ENCODE measurements around the gene KLF7. TPM values are rescaled to one million over a fixed set of nuclear protein-coding genes. Genes with fewer than 3 reads are reported as not detected.

KLF7 gene
- total RNA-seq, 3 donors from 2014 or later = 6.7 to 32.7 (median 12.9) TPM

DNA sequence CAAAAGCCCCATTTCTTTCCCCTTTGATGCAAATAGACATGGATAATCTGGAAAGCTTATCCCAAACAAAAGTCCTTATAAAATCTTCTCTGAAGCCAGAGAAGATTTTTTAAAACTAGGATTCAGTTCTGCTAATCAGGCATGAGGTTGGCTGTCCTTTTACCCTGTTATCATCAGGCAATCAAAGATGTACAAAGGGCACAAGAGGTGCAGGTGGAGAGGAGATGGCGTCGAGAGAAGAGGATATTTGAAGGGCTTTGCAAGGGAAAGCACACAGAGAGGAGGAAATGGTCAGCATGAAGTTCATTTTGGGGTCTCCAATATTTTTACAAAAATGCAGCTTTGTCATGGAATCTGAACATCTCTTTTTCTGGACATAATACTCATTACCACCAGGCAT lies 88.5 kb downstream of the KLF7 start:
- no peak for ATAC-seq
- Histone ChIP-seq H3K4me3 (no peak overlapping the region), H3K36me3 (ENCODE audit: low read depth) (no peaks in the 10 kb centered on the region), H3K9me3 (no peaks in the 10 kb centered on the region), H3K4me1 (ENCODE audit: low read depth) (no peaks in the 10 kb centered on the region)
- no peak for DNase-seq
- intact Hi-C loops (cut with DNase I, micrococcal nuclease) = no loop called here
- TF ChIP-seq, protein P1, sequence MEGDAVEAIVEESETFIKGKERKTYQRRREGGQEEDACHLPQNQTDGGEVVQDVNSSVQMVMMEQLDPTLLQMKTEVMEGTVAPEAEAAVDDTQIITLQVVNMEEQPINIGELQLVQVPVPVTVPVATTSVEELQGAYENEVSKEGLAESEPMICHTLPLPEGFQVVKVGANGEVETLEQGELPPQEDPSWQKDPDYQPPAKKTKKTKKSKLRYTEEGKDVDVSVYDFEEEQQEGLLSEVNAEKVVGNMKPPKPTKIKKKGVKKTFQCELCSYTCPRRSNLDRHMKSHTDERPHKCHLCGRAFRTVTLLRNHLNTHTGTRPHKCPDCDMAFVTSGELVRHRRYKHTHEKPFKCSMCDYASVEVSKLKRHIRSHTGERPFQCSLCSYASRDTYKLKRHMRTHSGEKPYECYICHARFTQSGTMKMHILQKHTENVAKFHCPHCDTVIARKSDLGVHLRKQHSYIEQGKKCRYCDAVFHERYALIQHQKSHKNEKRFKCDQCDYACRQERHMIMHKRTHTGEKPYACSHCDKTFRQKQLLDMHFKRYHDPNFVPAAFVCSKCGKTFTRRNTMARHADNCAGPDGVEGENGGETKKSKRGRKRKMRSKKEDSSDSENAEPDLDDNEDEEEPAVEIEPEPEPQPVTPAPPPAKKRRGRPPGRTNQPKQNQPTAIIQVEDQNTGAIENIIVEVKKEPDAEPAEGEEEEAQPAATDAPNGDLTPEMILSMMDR (IDR thresholded peaks at IDR 0.05) = no peak

DNA sequence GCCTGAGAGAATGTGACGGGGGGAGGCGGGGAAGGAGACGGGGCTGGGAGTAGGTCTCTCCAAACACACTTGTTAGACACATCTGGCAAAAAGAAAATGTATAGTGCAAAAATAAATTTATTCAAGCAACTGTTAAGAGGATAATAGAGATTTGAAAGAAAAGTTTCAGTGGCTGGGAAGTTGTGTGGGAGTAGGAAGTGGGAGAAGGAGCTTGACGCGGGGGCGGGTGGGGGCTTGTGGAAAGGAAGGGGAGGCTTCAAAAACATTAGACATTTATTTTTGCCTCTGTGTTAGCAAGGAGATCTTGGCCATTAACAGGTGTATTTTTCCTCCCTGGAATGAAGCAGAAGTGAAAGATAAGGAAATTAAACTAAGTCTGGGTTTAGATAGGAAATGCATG lies 90.3 kb downstream of the KLF7 start:
- H3K36me3 ChIP-seq (ENCODE audit: low read depth) = no peaks in the 10 kb centered on the region
- H3K4me3 ChIP-seq = no peak overlapping the region
- no peaks in the 10 kb centered on the region for H3K9me3 ChIP-seq
- no peaks in the 10 kb centered on the region for H3K4me1 ChIP-seq (ENCODE audit: low read depth)
- intact Hi-C loops (cut with DNase I, micrococcal nuclease) = no loop called here
- TF ChIP-seq, protein P1 (IDR thresholded peaks at IDR 0.05) = no peak
- DNase-seq (no peak), ATAC-seq (no peak)

DNA sequence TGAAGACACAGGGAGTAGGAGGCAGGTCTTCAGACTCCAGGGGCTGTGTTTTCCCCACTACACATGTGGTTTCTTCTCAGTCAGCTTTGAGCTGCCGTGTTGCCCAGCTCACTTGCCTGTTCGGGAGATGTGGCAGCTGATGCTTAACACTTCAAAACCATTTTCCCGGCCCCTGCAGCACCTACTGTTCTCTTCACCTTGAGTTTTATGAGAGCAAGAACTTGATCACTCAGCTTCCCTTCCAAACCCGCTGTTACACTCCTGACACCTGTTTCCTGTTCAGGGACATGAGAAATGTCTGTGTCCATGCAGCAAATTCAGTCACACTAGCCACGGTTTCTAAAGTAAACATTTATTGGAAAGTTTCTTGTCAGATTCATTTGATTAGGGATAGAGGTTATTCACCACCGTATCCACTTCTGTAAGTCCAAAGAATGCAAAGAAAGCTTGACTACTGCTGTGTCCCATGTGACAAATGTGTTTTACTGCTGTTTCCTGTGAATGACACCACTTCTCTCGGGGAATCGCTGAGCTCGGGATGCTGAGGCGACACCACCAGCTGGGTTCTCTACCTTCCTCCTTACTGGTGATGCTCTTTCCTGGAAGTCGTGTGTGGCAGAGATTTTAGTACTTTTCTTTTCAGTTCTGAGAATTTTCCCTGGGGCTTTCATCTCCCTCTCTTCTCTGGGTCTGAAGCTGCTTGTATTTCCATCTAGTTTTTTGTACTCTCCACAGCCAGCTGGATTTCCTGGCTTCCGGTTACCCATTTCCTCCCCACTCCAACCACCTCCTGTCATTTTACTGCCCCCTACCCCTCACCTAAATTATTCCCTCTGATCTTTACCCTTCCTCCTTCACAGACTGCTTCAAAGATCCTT lies 91.7 kb downstream of the KLF7 start:
- TF ChIP-seq, protein P1 (IDR thresholded peaks at IDR 0.05) = no peak
- no peak for ATAC-seq
- DNase-seq = no peak
- intact Hi-C loops (cut with DNase I, micrococcal nuclease) = no loop called here
- H3K4me1 ChIP-seq (ENCODE audit: low read depth) = no peaks in the 10 kb centered on the region
- H3K36me3 ChIP-seq (ENCODE audit: low read depth) = no peaks in the 10 kb centered on the region
- H3K4me3 ChIP-seq = no peak overlapping the region
- no peaks in the 10 kb centered on the region for H3K9me3 ChIP-seq

DNA sequence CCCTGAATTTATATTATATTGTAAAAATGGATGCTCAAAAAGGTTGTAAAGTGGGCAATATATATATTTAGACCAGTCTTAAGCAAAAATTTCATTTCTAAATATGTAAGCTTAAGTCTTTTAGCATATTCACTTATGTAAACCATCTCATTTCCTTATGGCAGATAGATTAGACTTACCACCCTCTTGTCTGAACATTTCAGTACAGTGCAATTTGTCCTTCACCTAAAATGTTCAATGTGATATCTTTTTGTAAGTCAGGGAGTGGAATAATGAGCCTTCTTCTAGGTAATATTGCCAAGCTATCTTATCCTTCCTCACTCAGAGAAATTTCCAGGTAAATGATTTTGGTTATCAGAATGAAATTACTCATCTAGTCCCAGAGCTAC lies 92.3 kb downstream of the KLF7 start:
- Histone ChIP-seq H3K36me3 (ENCODE audit: low read depth) (no peaks in the 10 kb centered on the region), H3K4me1 (ENCODE audit: low read depth) (no peaks in the 10 kb centered on the region), H3K4me3 (no peak overlapping the region), H3K9me3 (no peaks in the 10 kb centered on the region)
- DNase-seq (no peak), ATAC-seq (no peak)
- TF ChIP-seq, protein P1 (IDR thresholded peaks at IDR 0.05) = no peak
- intact Hi-C loops (cut with DNase I, micrococcal nuclease) = no loop called here

DNA sequence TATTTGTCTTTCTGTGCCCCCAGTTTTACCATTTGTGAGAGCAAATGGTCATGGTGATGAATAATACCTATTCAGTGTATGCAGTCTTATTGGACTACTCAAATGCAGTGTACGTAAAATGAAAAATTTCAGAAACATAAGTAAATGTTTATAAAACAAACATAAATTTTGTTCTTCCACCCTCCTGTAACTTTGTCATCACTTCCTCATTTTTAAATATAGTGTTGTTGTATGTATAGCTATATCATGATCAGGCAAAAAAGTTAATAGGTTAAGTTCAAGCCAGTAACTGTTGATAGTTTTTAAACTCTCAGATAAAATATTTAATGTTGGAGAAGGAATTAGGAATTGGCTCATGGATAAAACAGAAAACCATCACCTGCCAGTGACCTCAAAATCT lies 93.2 kb downstream of the KLF7 start:
- no peaks in the 10 kb centered on the region for H3K36me3 ChIP-seq (ENCODE audit: low read depth)
- ATAC-seq (no peak), DNase-seq (no peak)
- H3K4me1 ChIP-seq (ENCODE audit: low read depth) = no peaks in the 10 kb centered on the region
- H3K9me3 ChIP-seq = no peaks in the 10 kb centered on the region
- TF ChIP-seq, protein P1 (IDR thresholded peaks at IDR 0.05) = no peak
- H3K4me3 ChIP-seq = no peak overlapping the region
- intact Hi-C loops (cut with DNase I, micrococcal nuclease) = no loop called here

Measured in mucosa of descending colon (tissue), 3 donors.